HL-60 (cell line): ENCODE measurements around the gene ERCC1.

Experiments
- DNase-seq, 2 experiments: peaks; one replicate each; pipeline ENCODE4 v3.0.0-alpha.2; 2010 to 2020; ENCODE audit warnings: low read depth in 1 of 2, low spot score in 1 of 2
- H3K27ac ChIP-seq: fragments of 250-450 bp; sonication (Bioruptor Pico); replicated peaks from 2 replicates; pipeline ENCODE4 v1.5.1; 2020; ENCODE audit warnings: mild to moderate bottlenecking, moderate library complexity
- H3K27me3 ChIP-seq: fragments of 250-450 bp; sonication (Bioruptor Pico); 2 replicates; pipeline ENCODE4 v1.5.1; 2021; ENCODE audit warnings: mild to moderate bottlenecking, moderate library complexity; ENCODE audit not compliant: insufficient read depth, poor library complexity, severe bottlenecking
- H3K4me3 ChIP-seq: replicated peaks from 2 replicates; pipeline ENCODE4 v1.5.1; 2011; ENCODE audit warnings: mild to moderate bottlenecking, control low read depth, low read length; ENCODE audit not compliant: insufficient read depth
- GABPA ChIP-seq: IDR thresholded peaks from 2 replicates; pipeline ENCODE4 v1.6.1; 2012; ENCODE audit warnings: low read depth
- POLR2AphosphoS5 ChIP-seq: IDR thresholded peaks from 2 replicates; pipeline ENCODE4 v1.6.1; 2012; ENCODE audit warnings: low read depth
- SPI1 ChIP-seq: IDR thresholded peaks from 2 replicates; pipeline ENCODE4 v1.6.1; 2012; ENCODE audit warnings: low read depth, mild to moderate bottlenecking, borderline replicate concordance
- TF ChIP-seq, protein P1 (sequence below): IDR thresholded peaks from one replicate; pipeline ENCODE4 v1.5.1; 2011; ENCODE audit warnings: low read length, control low read depth, inconsistent platforms; ENCODE audit not compliant: insufficient read depth
- TF ChIP-seq, protein P2 (sequence below): IDR thresholded peaks from 2 replicates; pipeline ENCODE4 v1.6.1; 2012; ENCODE audit warnings: low read depth; ENCODE audit not compliant: insufficient replicate concordance

ERCC1 gene

DNA sequence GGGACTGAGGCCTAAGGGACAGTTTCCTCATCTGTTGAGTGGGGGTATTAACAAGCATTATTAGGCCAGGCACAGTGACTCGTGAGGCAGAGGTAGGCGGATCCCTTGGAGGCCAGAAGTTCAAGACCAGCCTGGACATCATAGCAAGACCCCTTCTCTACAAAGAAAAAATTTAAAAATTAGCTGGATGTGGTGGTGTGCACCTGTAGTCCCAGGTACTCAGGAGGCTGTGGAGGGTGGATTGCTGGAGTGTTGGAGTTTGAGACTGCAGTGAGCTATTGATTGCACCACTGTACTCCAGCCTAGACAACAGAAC lies 32.7 kb upstream of the ERCC1 start:
- Histone ChIP-seq H3K4me3 (no peak overlapping the region), H3K27ac (peak overlapping the region; percentile 92), H3K27me3 (no peaks in the 10 kb centered on the region)
- no peak for DNase-seq
- TF ChIP-seq, protein P1, sequence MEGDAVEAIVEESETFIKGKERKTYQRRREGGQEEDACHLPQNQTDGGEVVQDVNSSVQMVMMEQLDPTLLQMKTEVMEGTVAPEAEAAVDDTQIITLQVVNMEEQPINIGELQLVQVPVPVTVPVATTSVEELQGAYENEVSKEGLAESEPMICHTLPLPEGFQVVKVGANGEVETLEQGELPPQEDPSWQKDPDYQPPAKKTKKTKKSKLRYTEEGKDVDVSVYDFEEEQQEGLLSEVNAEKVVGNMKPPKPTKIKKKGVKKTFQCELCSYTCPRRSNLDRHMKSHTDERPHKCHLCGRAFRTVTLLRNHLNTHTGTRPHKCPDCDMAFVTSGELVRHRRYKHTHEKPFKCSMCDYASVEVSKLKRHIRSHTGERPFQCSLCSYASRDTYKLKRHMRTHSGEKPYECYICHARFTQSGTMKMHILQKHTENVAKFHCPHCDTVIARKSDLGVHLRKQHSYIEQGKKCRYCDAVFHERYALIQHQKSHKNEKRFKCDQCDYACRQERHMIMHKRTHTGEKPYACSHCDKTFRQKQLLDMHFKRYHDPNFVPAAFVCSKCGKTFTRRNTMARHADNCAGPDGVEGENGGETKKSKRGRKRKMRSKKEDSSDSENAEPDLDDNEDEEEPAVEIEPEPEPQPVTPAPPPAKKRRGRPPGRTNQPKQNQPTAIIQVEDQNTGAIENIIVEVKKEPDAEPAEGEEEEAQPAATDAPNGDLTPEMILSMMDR, result no peak
- TF ChIP-seq, protein P2, sequence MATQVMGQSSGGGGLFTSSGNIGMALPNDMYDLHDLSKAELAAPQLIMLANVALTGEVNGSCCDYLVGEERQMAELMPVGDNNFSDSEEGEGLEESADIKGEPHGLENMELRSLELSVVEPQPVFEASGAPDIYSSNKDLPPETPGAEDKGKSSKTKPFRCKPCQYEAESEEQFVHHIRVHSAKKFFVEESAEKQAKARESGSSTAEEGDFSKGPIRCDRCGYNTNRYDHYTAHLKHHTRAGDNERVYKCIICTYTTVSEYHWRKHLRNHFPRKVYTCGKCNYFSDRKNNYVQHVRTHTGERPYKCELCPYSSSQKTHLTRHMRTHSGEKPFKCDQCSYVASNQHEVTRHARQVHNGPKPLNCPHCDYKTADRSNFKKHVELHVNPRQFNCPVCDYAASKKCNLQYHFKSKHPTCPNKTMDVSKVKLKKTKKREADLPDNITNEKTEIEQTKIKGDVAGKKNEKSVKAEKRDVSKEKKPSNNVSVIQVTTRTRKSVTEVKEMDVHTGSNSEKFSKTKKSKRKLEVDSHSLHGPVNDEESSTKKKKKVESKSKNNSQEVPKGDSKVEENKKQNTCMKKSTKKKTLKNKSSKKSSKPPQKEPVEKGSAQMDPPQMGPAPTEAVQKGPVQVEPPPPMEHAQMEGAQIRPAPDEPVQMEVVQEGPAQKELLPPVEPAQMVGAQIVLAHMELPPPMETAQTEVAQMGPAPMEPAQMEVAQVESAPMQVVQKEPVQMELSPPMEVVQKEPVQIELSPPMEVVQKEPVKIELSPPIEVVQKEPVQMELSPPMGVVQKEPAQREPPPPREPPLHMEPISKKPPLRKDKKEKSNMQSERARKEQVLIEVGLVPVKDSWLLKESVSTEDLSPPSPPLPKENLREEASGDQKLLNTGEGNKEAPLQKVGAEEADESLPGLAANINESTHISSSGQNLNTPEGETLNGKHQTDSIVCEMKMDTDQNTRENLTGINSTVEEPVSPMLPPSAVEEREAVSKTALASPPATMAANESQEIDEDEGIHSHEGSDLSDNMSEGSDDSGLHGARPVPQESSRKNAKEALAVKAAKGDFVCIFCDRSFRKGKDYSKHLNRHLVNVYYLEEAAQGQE, result no peak
- TF ChIP-seq SPI1 (no peak), GABPA (no peak), POLR2AphosphoS5 (no peak)

DNA sequence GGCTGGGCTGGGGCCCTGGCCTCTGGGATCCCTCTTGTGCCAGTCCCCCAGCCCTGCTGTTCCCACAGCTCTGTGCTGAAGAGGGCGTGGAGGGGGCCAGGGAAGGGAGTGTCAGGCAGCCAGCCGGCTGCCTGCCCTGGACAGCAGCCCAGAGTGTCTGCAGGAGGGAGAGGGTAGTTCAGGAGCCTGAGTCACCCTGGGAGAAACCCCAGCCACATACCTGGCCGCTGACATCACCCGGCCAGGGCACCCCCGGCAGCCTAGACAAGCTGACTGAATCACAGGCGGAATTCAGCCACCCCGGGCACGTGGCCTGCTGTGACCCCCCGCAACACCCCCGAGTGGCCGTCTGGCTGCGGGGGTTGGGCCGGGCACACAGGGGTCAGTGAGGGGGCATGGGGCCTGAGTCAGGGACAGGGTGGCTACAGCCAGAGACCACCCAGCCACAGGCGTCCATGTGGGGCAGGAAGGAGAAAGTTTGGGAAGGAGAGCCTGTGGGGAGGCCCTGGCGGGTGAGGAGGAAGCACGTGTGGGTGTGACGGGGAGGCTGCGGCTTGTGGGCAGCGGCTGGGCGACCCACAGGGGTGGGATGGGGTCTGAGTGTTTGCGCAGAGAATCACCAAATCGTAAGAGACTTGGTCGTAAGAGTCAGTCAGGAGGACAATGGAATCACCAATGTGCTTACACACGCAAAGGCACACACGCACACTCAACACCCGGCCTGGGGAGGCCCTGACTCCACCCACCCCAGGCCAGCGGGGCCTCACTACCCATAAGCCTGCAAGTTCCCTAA lies 32.2 kb upstream of the ERCC1 start:
- TF ChIP-seq, protein P2, result no peak
- TF ChIP-seq, protein P1, result no peak
- TF ChIP-seq POLR2AphosphoS5 (peak; percentile 71), GABPA (no peak), SPI1 (no peak)
- peak; percentile 91 to 96 for DNase-seq
- Histone ChIP-seq H3K27me3 (no peaks in the 10 kb centered on the region), H3K27ac (peak overlapping the region; percentile 92), H3K4me3 (no peak overlapping the region)

DNA sequence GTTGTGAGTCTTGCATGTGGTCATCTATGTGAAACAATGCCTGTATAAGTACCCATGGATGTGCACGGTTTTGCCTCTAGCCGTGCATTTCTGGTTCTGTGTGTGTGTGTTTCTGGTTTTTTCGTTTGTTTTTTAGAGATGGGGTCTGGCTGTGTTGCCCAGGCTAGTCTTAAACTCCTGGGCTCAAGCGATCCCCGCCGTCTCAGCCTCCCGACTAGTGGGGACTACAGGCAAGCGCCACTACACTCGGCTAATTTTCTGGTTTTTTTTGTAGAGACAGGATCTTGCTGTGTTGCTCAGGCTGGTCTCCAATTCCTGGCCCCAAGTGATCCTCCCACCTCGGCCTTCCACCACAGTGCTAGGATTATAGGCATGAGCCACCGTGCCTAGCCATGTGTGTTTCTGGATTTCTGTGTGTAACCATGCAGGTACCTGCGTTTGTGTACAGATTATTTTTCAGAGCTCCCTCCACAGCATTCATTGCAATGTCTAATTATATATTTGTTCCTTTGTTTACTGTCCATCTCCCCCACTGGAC lies 28.2 kb upstream of the ERCC1 start:
- DNase-seq, result no peak
- Histone ChIP-seq H3K4me3 (no peak overlapping the region), H3K27ac (no peak overlapping the region), H3K27me3 (no peaks in the 10 kb centered on the region)
- no peak for TF ChIP-seq SPI1
- no peak for TF ChIP-seq GABPA
- TF ChIP-seq, protein P1, result no peak
- TF ChIP-seq, protein P2, result no peak
- TF ChIP-seq POLR2AphosphoS5, result no peak
